ENCODE measurements around the gene PDE9A. TPM values are rescaled to one million over a fixed set of nuclear protein-coding genes. Genes with fewer than 3 reads are reported as not detected.

Gene PDE9A
- total RNA-seq, 4 donors from 2014 or later: 0.59 to 15.0 (median 6.9) TPM

- Histone ChIP-seq H3K4me1 (no peaks in the 10 kb centered on the region), H3K4me3 (no peak overlapping the region), H3K9me3 (no peaks in the 10 kb centered on the region), H3K27me3 (no peaks in the 10 kb centered on the region), H3K27ac (no peak overlapping the region), H3K36me3 (no peaks in the 10 kb centered on the region)
- no peak for DNase-seq
- no peak for TF ChIP-seq CTCF (IDR thresholded peaks at IDR 0.05)
- no peak for TF ChIP-seq POLR2A (IDR thresholded peaks at IDR 0.05)
- intact Hi-C loops (cut with DNase I; ENCODE audit: low total_unique reads): no loop called here
Observed at GRCh38 chr21:42761776-42762335, 108.4 kb downstream of the PDE9A start.

- no peaks in the 10 kb centered on the region for H3K36me3 ChIP-seq
- intact Hi-C loops (cut with DNase I; ENCODE audit: low total_unique reads): no loop called here
Observed at GRCh38 chr21:42763581-42764442, 110.4 kb downstream of the PDE9A start.

GRCh38 chr21:42764443-42764760 lies 111.0 kb downstream of the PDE9A start:
- Histone ChIP-seq H3K4me1 (no peaks in the 10 kb centered on the region), H3K4me3 (no peak overlapping the region), H3K36me3 (no peaks in the 10 kb centered on the region), H3K27ac (no peak overlapping the region), H3K9me3 (no peaks in the 10 kb centered on the region), H3K27me3 (no peaks in the 10 kb centered on the region)
- no peak for DNase-seq
- TF ChIP-seq POLR2A (IDR thresholded peaks at IDR 0.05) (no peak), CTCF (IDR thresholded peaks at IDR 0.05) (no peak)
- intact Hi-C loops (cut with DNase I; ENCODE audit: low total_unique reads): no loop called here

More at GRCh38 chr21:42763581-42764442, 110.4 kb downstream of the PDE9A start:
- Histone ChIP-seq H3K9me3 (no peaks in the 10 kb centered on the region), H3K4me3 (no peak overlapping the region), H3K27ac (no peak overlapping the region), H3K4me1 (no peaks in the 10 kb centered on the region), H3K27me3 (no peaks in the 10 kb centered on the region)
- no peak for DNase-seq
- no peak for TF ChIP-seq CTCF (IDR thresholded peaks at IDR 0.05)

- intact Hi-C loops (cut with DNase I; ENCODE audit: low total_unique reads): no loop called here
- Histone ChIP-seq H3K27me3 (no peaks in the 10 kb centered on the region), H3K9me3 (no peaks in the 10 kb centered on the region), H3K27ac (no peak overlapping the region), H3K4me1 (no peaks in the 10 kb centered on the region), H3K4me3 (no peak overlapping the region), H3K36me3 (no peaks in the 10 kb centered on the region)
- DNase-seq: no peak
- TF ChIP-seq CTCF (IDR thresholded peaks at IDR 0.05) (no peak), POLR2A (IDR thresholded peaks at IDR 0.05) (no peak)
Observed at GRCh38 chr21:42764883-42765282, 111.5 kb downstream of the PDE9A start.

- intact Hi-C loops (cut with DNase I; ENCODE audit: low total_unique reads): no loop called here
- TF ChIP-seq POLR2A (IDR thresholded peaks at IDR 0.05) (no peak), CTCF (IDR thresholded peaks at IDR 0.05) (no peak)
- no peaks in the 10 kb centered on the region for H3K27me3 ChIP-seq
Observed at GRCh38 chr21:42765656-42766055, 112.2 kb downstream of the PDE9A start.

More at GRCh38 chr21:42765656-42766055, 112.2 kb downstream of the PDE9A start:
- H3K4me3 ChIP-seq: no peak overlapping the region
- H3K4me1 ChIP-seq: no peaks in the 10 kb centered on the region
- H3K27ac ChIP-seq: no peak overlapping the region
- H3K9me3 ChIP-seq: no peaks in the 10 kb centered on the region
- DNase-seq: no peak
- H3K36me3 ChIP-seq: no peaks in the 10 kb centered on the region
